HepG2 (cell line): Measurements from ENCODE around the gene POMP. TPM values are rescaled to one million over a fixed set of nuclear protein-coding genes. Genes with fewer than 3 reads are reported as not detected.

Experiments used
- ATAC-seq: fragments of 200-7000 bp; cut with Tn5 transposase; 3 replicates; pipeline ENCODE4 v1.9.1; 2020; ENCODE audit warnings: mild to moderate bottlenecking, moderate library complexity
- BruUV-seq: library from RNA; stranded (reverse); fragments of 400-500 nt; replicated peaks from 2 replicates; lab custom pipeline; 2021; lab: Mats Ljungman, UMichigan
- CTCF ChIA-PET: fragments of 300-600 bp; formaldehyde crosslinking; extraction: SDS; loops from one replicate; lab custom pipeline; 2021; ENCODE audit warnings: low total read pairs, inconsistent platforms, low intra/inter-chr PET ratio; lab: Yijun Ruan, JAX
- POLR2A ChIA-PET: fragments of 350-600 bp; sonication (Branson Sonifier 250); formaldehyde crosslinking; loops from one replicate; lab custom pipeline; 2020; ENCODE audit warnings: antibody characterized with exemption, inconsistent platforms; lab: Yijun Ruan, JAX
- DNase-seq: peaks from one replicate; pipeline ENCODE4 v3.0.0-alpha.2; 2015; ENCODE audit warnings: low spot score
- FAIRE-seq: peaks from 3 replicates; lab custom pipeline; 2011; peaks lifted over from hg19 to GRCh38; lab: Jason Lieb, UNC
- H2AFZ ChIP-seq: one replicate; pipeline ENCODE4 v1.6.1; 2011; ENCODE audit warnings: low read length, inconsistent platforms
- H3K27ac ChIP-seq: fragments of 300-600 bp; 3 replicates; pipeline ENCODE4 v1.8.0; 2011; ENCODE audit warnings: mixed run types, mild to moderate bottlenecking, mixed read lengths, low read length, inconsistent platforms; ENCODE audit not compliant: insufficient read depth; ENCODE audit errors: extremely low read length
- H3K27me3 ChIP-seq, 2 experiments: fragments of 200-600 bp in 1 of 2; 2 replicates in 1 of 2; 3 replicates in 1 of 2; pipeline versions ENCODE4 v1.6.0 to v1.8.0; 2011; ENCODE audit warnings: low read length in 2 of 2, mild to moderate bottlenecking in 2 of 2, moderate library complexity in 2 of 2, inconsistent platforms in 1 of 2; ENCODE audit not compliant: insufficient read depth in 2 of 2, control insufficient read depth in 1 of 2
- H3K36me3 ChIP-seq, 2 experiments: fragments of 200-600 bp in 1 of 2; replicated peaks in 1 of 2; 2 replicates in 1 of 2; 3 replicates in 1 of 2; pipeline versions ENCODE4 v1.5.1 to v1.8.0; 2011; ENCODE audit warnings: low read length in 2 of 2, inconsistent platforms in 1 of 2; ENCODE audit not compliant: insufficient read depth in 2 of 2, control insufficient read depth in 1 of 2
- H3K4me1 ChIP-seq: 2 replicates; pipeline ENCODE4 v1.5.1; 2012; ENCODE audit warnings: low read length, inconsistent platforms; ENCODE audit not compliant: insufficient read depth
- H3K4me2 ChIP-seq: 2 replicates; pipeline ENCODE4 v1.6.0; 2011; ENCODE audit warnings: low read depth, low read length, inconsistent platforms
- H3K4me3 ChIP-seq, 3 experiments: fragments of 200-600 bp in 1 of 3; sonication (generic), shearing (Covaris generic) in 1 of 3; replicated peaks in 1 of 3; 2 replicates each; pipeline ENCODE4 v1.5.1; 2011 to 2016; ENCODE audit warnings: low read length in 3 of 3, inconsistent platforms in 2 of 3, low read depth in 2 of 3, mild to moderate bottlenecking in 2 of 3, control low read depth in 1 of 3, mixed read lengths in 1 of 3; ENCODE audit not compliant: insufficient read depth in 1 of 3
- H3K79me2 ChIP-seq: one replicate; pipeline ENCODE4 v1.6.1; 2011; ENCODE audit warnings: low read length, inconsistent platforms; ENCODE audit not compliant: insufficient read depth
- H3K9ac ChIP-seq: 2 replicates; pipeline ENCODE4 v1.6.0; 2011; ENCODE audit warnings: mild to moderate bottlenecking, low read depth, low read length, inconsistent platforms; ENCODE audit not compliant: insufficient read depth
- H3K9me3 ChIP-seq: 2 replicates; pipeline ENCODE4 v1.5.1; 2012; ENCODE audit warnings: mild to moderate bottlenecking, low read length
- H4K20me1 ChIP-seq: 2 replicates; pipeline ENCODE4 v1.6.0; 2011; ENCODE audit warnings: inconsistent platforms, mild to moderate bottlenecking, low read length, moderate library complexity; ENCODE audit not compliant: insufficient read depth
- BHLHE40 ChIP-seq: IDR thresholded peaks from 2 replicates; pipeline ENCODE4 v1.6.1; 2011; ENCODE audit warnings: low read length, improper control_type of control experiment
- CREB1 ChIP-seq, 2 experiments: fragments of 450-650 bp in 1 of 2; IDR thresholded peaks; 2 replicates each; pipeline ENCODE4 v1.6.1; 2016 to 2017; ENCODE audit warnings: control low read depth in 1 of 2, mild to moderate bottlenecking in 1 of 2, missing compliant biosample characterization in 1 of 2, missing genetic modification characterization in 1 of 2
- CTCF ChIP-seq: sonication (generic); formaldehyde crosslinking; IDR thresholded peaks from 2 replicates; pipeline ENCODE4 v1.5.0; 2020; ENCODE audit warnings: mild to moderate bottlenecking, missing genetic modification reagents, moderate library complexity
- FOXP1 ChIP-seq, 2 experiments: fragments of 450-650 bp in 1 of 2; IDR thresholded peaks; 2 replicates each; pipeline ENCODE4 v1.6.1; 2017 to 2018; ENCODE audit warnings: antibody characterized with exemption in 1 of 2
- HINFP ChIP-seq: sonication (generic); formaldehyde crosslinking; IDR thresholded peaks from 2 replicates; pipeline ENCODE4 v1.4.0; 2020; ENCODE audit warnings: low read depth, mild to moderate bottlenecking, missing genetic modification reagents
- RAD21 ChIP-seq: fragments of 450-650 bp; formaldehyde crosslinking; IDR thresholded peaks from 2 replicates; pipeline ENCODE4 v1.5.0; 2020; ENCODE audit warnings: mild to moderate bottlenecking
- SMC3 ChIP-seq: IDR thresholded peaks from 2 replicates; pipeline ENCODE4 v1.6.1; 2011; ENCODE audit warnings: low read length, improper control_type of control experiment
- STAG1 ChIP-seq: sonication (generic); formaldehyde crosslinking; IDR thresholded peaks from 2 replicates; pipeline ENCODE4 v1.4.0; 2020; ENCODE audit warnings: missing genetic modification reagents
- USF2 ChIP-seq, 2 experiments: sonication (generic) in 1 of 2; formaldehyde crosslinking in 1 of 2; IDR thresholded peaks; 2 replicates each; pipeline versions ENCODE4 v1.5.1 to v1.6.1; 2011 to 2020; ENCODE audit warnings: borderline replicate concordance in 1 of 2, low read depth in 1 of 2, low read length in 1 of 2, mild to moderate bottlenecking in 1 of 2, missing genetic modification reagents in 1 of 2, moderate library complexity in 1 of 2
- XBP1 ChIP-seq: sonication (generic); formaldehyde crosslinking; IDR thresholded peaks from 2 replicates; pipeline ENCODE4 v1.5.0; 2020; ENCODE audit warnings: missing genetic modification reagents
- ZBTB26 ChIP-seq: IDR thresholded peaks from 2 replicates; pipeline ENCODE4 v1.6.1; 2016; ENCODE audit warnings: missing compliant biosample characterization, missing genetic modification reagents, borderline replicate concordance
- WGBS: methylation state at CpG from one replicate; pipeline ENCODE4 v1.1.6; 2017; ENCODE audit warnings: low lambda C conversion rate; 5-methylcytosine and 5-hydroxymethylcytosine counted together
- in situ Hi-C: cut with HindIII; loops from 2 replicates; pipeline ENCODE4 v1.10.0; 2017; ENCODE audit warnings: low pct_unique_long_range_greater_than_20kb; ENCODE audit not compliant: extremely low pct_ligation_motif_present
- intact Hi-C: fragments of 100-400 bp; cut with micrococcal nuclease; formaldehyde crosslinking; loops from one replicate; pipeline ENCODE4 v1.10.0; 2022; ENCODE audit not compliant: unreplicated experiment
- polyA plus RNA-seq, 8 experiments: library from polyadenylated mRNA; depleted of rRNA in 3 of 8; stranded (reverse) in 7 of 8; unstranded in 1 of 8; fragments of >200 nt; fragmentation: Illumina TruSeq in 4 of 8; extraction: Trizol in 4 of 8; gene quantifications; 2 replicates each; pipeline versions ENCODE4 v1.2.1 to v1.2.3, GENCODE V29; 2011 to 2016; ENCODE audit warnings: low read depth in 4 of 8, missing spikeins in 1 of 8, mixed read lengths in 1 of 8; ENCODE audit not compliant: insufficient read depth in 1 of 8
- total RNA-seq, 5 experiments: library from RNA; depleted of rRNA; stranded (reverse); fragments of >200 nt; fragmentation: Illumina TruSeq; extraction: Trizol; gene quantifications; 2 replicates each; pipeline ENCODE4 v1.2.3, GENCODE V29; 2016; ENCODE audit warnings: low read depth in 1 of 5

The POMP gene
- total and polyA plus RNA-seq, 2 of the 13 experiments (the other 11 are each of a cell fraction or from before 2014, with no cell fraction given): 30.6 to 118 TPM

GRCh38 chr13:28636677-28637317 is 22.1 kb upstream of the POMP start:
- peak; percentile 94 for ATAC-seq
- peaks cover 21% of the 10 kb centered on the region for H3K4me1 ChIP-seq
- POLR2A ChIA-PET: no interaction called here
- H3K36me3 ChIP-seq: no peaks in the 10 kb centered on the region
- no peak overlapping the region for H3K4me2 ChIP-seq
- FAIRE-seq: peak; percentile 77
- H2AFZ ChIP-seq: no peak overlapping the region
- 14% methylated on average over 10 of the region's 10 CpGs for WGBS
- in situ Hi-C loops: loop anchor here (5.0 to 25.0 kb wide), 2 partner anchors 314 to 574 kb away; no protein-coding TSS in a partner anchor
- intact Hi-C loops: loop anchor here (1.0 kb wide), 1 partner anchor 312 kb away; no protein-coding TSS in a partner anchor
- H3K4me3 ChIP-seq: no peak overlapping the region
- H3K79me2 ChIP-seq: no peaks in the 10 kb centered on the region
- no peaks in the 10 kb centered on the region for H4K20me1 ChIP-seq
- CTCF ChIA-PET: no interaction called here
- no peaks in the 10 kb centered on the region for H3K9me3 ChIP-seq
- no peak overlapping the region for H3K9ac ChIP-seq
- no peak for TF ChIP-seq HINFP
- TF ChIP-seq FOXP1 (IDR thresholded peaks at IDR 0.05): no peak
- no peak for TF ChIP-seq FOXP1 (CRISPR knock-in tag; IDR thresholded peaks at IDR 0.05)
- no peak for TF ChIP-seq XBP1
- 0 out of 2 replicates have a peak, but pooled peaks have one; percentile 44 for TF ChIP-seq CREB1 (IDR thresholded peaks at IDR 0.05)
- no peak for TF ChIP-seq CREB1 (CRISPR knock-in tag; IDR thresholded peaks at IDR 0.05)
- peak; percentile 72 for TF ChIP-seq SMC3
- TF ChIP-seq BHLHE40: 0 out of 2 replicates have a peak, but pooled peaks have one; percentile 13
- no peak for TF ChIP-seq USF2 (IDR thresholded peaks at IDR 0.05; ENCODE audit: low read depth, low read length)
- TF ChIP-seq USF2 (CRISPR knock-in tag; IDR thresholded peaks at IDR 0.05; ENCODE audit: borderline replicate concordance): peak; percentile 18; the same call in 1 of the 2 replicates
- peak; percentile 52; the same call in 1 of the 2 replicates for TF ChIP-seq ZBTB26 (CRISPR knock-in tag)
- TF ChIP-seq CTCF (CRISPR knock-in tag): peak; percentile 78
- TF ChIP-seq STAG1 (CRISPR knock-in tag): peak; percentile 83
- peak; percentile 53; the same call in 1 of the 2 replicates for TF ChIP-seq RAD21 (CRISPR knock-in tag)
- TF ChIP-seq, all 625 proteins: peak for 8
- no peak overlapping the region for H3K27ac ChIP-seq
- no peaks in the 10 kb centered on the region for H3K27me3 ChIP-seq
- peak; percentile 58 for DNase-seq
- BruUV-seq: no TSS peak
